ENCODE measurements around the gene GRHL1. TPM values are rescaled to one million over a fixed set of nuclear protein-coding genes. Genes with fewer than 3 reads are reported as not detected.

GRHL1 gene
- total RNA-seq, 1 donor from 2014 or later: 0.26 TPM

DNA sequence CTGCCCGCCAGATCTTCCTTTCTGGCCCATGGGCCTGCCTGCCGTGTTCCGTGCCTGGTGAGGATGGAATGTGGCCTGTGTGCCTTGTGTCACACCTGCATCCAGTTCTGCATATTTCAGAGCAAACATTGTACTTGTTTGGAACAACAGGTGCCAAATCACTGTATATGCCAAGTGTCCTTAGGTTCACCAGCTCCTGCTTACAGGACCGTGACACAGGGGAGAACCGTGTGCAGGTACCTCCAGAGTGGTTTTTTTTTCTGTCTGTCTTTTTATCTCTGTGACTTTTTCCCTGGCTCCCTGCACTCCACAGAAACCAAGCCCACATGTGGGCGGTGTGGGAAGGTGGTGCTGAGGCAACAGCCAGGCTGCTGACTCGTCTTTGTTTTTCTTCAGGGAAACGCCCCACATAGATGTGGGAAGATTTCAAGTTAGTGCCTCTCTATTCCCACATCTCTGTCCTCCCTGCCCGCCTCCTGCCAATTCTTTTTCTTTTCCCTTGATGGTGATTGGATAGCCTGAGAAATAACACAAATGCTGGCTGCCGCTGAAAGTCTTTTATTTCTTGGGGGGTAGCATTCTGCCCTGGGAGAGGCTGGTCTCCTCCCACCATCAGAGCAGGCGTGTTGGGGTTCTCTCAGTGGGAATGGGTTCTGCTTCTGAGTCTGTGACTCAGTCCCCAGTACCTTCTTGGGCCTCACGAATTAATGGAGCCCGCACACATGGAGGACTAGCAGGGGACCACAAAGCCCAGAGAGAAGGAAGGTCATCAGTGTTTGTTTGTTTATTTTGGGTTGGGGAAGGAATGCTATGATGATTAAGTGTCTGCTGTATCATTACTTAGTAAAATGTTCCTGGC lies 21.4 kb downstream of the GRHL1 start:
- DNase-seq (ENCODE audit: low read depth in 2 of 2): no peak

DNA sequence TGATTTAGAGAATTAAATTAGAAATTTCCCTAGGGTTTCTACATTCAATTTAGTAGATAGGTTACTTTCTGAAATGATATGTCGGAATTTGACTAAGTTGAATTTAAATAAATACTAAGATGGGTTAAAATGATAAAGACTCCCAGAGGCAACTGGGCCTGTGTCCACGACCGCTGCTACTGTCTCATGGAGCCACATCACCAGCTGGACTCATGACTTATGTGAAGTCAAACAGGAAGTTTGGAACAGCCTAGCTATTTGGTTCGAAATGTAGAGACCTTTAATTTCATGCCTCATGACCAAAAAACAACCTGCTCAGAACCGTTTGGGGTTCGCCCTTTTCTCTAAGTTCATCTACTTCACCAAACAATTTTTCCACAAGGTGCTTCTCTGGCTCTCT lies 22.2 kb downstream of the GRHL1 start:
- DNase-seq (ENCODE audit: low read depth in 2 of 2): no peak

DNA sequence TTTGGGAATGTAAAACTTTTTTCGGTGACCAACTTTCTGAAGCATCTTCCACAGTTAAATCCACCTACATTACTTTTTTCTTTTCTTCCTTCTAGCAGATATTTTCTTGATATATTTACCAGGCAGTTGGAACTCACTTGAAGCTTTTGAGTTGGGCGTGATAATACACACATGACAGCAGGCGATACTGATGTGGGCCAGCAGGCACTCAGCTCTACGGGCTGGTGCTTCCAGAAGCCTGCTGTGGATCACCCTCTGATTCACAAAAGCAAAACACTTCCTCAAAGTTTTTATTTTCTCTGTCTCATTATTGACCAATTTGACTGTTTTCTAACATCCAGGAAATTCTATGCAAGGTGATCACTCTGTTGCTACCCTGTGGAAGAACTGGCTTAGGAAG lies 22.9 kb downstream of the GRHL1 start:
- DNase-seq (ENCODE audit: low read depth in 2 of 2): peak in 1 of 2 donors; percentile 48

DNA sequence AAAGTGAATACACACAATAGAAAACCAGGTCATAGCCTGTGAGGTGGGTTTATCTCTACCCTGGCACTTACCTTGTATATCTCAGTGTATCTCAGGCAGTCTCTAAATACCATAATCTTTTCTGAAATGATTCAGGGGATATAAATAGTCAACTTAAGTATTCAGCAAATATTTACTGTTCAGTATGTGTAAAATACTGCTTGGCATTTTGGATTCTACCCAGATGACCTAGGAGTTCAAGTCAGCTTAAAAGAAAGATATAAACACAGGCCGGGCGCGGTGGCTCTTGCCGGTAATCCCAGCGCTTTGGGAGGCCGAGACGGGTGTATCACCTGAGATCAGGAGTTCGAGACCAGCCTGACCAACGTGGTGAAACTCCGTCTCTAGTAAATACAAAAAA lies 23.8 kb downstream of the GRHL1 start:
- no peak for DNase-seq (ENCODE audit: low read depth in 2 of 2)

DNA sequence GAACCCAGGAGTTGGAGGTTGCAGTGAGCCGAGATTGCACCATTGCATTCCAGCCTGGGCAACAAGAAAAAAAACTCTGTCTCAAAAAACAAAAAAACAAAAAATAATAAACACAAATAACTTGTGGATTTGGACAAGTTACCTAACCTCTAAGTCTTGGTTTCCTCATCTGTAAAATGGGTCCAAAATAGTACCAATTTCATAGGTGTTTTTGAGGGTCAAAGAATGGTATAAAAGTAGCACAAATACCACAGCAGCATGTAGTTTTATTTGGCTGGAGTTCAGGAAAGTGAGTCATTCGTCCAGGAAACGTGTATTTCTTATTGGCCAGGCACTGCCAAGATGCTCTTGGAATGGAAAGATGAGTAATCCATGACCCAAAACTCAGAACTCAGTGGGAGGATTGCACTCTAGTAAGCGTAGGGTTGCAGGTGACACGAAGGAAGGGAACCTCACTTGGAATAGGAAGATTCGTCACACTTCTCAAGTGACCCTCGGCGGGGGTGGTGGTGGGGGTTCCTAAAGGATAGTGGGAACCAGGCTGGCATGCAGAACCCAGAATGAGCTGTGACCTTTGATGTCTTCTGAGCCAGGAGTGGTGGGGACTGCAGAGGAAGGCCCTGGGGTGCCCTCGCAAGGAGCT lies 24.4 kb downstream of the GRHL1 start:
- peak; percentile 89 to 97 for DNase-seq (ENCODE audit: low read depth in 2 of 2)

DNA sequence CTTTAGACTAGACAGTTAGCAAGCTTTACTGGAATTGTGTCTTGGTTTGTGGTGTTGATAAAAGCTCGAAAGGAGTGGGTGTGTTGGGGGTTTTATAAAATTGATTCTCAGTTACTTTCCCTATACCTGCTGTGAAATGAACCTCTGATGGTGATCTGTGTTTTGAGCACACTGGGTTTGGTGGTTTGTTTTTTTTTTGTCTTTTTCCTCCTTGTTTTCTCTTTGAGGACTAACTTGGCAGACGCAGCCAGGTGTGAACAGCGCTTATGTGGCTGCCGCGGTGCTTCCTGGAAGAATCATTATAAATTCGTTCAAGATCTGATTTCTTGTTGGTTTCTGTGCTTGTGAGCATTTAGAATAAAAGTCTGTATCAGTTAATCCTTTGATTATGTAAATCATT lies 28.5 kb downstream of the GRHL1 start:
- no peak for DNase-seq (ENCODE audit: low read depth in 2 of 2)

DNA sequence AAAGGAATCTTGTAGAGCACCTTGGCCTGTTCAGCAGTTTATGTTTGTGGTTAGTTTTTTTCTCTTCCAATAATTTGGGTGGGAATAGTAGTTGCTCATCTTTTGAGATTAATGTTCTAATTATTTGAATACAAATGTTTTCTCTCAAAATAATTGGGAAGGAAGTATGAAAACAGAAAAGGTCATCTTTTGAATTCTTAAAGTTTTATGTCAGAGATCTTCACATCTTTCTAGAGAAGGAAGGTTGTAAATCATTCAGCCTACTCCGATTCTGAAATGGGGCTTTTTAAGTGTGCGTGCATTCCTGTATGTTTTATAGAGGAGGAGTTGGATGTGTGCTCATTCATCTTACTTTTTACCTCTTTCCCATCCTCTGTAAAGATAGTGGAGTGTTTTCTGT lies 29.0 kb downstream of the GRHL1 start:
- DNase-seq (ENCODE audit: low read depth in 2 of 2): no peak

DNA sequence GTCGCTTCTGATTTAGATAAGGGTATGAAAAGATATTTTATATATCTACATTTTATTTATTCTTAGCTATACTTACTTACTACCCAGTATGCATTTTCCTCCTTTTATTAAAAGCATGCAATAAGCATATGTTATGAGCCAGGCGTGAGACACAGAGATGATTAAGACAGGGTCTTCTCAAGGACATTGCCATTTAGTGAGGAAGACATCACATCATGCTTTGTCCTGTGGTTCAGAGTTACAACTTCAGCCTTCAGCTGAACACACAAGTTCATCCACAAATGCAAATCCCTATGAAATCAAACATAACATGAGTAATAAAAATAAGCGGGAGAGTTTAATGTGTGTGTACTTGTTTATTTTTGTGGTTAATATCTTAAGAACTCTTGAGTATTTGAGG lies 30.2 kb downstream of the GRHL1 start:
- DNase-seq (ENCODE audit: low read depth in 2 of 2): no peak

DNA sequence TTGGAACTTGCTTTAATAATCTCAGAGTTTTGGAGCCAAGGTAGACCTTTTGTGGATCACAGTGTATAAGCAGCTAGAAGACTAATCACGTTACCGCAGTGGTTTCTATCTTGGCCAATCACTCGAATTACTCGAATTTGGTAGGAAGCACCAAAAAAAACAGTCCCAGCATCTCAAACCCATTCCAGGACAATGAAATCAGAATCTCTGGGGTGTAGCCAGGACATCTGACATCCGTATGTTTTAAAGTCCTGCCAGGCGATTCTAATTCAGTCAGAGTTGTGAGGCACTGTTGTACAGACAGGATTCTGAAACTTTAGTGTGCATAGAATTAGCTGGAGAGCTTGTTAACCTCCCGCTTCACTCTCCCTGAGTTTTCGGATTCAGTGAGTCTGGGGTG lies 30.8 kb downstream of the GRHL1 start:
- DNase-seq (ENCODE audit: low read depth in 2 of 2): no peak

DNA sequence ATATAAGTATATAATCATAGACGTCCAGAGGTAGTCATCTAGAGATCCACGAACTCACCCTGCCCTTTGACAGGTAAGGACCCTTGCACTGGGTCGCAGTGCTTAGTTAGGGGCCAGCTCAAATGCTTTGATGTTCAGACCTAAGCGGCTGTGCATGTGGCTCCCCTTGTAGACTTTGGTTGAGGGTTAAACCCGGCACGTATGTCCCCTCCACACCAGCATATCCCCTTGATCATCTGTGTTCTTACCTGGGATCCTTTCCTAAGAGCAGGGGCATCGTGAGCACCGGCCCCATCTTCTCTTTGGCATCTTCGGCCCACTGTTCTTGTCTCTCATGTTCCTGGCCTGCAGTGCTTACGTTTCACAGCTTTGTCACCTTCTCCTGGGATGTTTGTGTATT lies 31.4 kb downstream of the GRHL1 start:
- no peak for DNase-seq (ENCODE audit: low read depth in 2 of 2)

DNA sequence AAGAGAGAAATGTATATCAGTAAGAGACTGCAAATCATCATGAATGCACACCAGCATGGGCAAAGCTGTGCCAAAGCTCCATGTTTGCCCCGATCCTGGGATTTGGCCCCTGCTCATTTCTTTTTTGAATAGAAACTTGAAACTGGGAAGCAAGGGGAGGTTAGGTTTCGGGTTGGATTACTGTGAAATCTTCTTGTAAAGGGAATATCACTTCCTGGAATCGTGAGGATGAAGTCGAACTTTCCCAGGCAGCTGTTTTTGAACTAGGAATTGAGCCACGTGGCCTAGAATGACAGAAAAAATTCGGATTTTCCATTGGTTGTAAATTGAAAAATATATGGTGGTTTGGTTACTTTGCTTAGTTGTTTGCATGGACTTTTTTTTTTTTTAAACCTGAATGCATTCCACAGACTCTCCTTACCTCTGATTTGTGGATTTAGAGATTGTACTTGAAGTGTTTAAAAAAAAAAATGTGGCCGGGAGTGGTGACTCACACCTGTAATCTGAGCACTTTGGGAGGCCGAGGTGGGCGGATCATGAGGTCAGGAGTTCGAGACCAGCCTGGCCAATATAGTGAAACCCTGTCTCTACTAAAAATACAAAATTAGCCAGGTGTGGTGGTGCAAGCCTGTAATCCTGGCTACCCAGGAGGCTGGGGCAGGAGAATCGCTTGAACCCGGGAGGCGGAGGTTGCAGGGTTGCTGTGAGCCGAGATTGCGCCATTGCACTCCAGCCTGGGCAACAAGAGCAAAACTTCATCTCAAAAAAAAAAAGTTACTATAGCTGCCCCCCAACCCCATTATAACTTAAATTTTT lies 32.1 kb downstream of the GRHL1 start:
- no peak for DNase-seq (ENCODE audit: low read depth in 2 of 2)

DNA sequence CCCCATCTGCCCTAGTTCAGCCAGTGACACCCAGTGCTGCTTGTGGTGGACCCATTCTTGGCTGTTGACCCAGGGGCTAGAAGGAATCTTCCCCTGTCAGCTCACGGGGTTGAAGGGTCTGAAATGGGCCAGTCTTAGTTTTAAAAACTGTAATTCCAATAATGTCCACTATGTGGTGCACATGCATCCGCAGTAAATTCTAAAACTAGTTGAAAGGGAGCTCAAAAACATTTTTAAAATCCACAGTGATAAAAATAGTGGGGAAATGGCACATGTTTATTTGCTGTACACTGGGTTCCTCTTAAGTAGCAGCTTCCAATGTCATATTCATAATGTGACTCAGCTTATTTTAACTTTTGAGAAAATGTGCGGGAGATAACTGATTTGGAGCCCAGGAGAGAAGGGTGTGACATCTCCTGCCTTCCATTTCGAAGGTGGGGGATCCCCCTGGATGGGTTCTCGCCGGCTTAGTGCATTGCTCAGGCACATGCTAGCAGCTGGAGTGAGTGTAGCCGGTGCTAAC lies 32.8 kb downstream of the GRHL1 start:
- DNase-seq (ENCODE audit: low read depth in 2 of 2): peak; percentile 45 to 60

DNA sequence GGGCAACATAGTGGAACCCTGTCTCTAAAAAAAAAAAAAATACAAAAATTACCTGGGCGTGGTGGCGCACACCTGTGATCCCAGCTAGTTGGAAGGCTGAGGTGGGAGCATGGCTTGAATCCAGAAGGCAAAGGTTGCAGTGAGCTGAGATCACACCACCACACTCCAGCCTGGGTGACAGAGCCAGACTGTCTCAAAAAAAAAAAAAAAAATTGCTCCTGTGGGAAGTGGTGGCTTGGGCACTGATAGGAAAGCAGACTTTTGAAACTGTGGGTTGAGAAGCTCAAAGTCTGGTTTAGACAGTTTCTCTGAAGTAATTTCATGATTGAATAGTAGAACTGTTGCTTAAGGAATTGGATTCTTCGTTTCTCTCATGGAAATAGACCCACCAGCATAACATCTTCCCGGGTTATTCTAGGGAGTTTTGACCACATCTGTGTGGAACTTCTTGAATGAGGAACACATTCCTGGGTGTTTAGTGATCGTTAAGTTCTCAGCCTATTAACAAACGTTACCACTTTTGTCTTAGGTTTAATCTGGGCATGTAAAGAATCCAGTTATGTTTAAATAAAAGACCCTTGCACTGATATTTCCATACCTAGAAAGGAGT lies 33.5 kb downstream of the GRHL1 start:
- no peak for DNase-seq (ENCODE audit: low read depth in 2 of 2)

DNA sequence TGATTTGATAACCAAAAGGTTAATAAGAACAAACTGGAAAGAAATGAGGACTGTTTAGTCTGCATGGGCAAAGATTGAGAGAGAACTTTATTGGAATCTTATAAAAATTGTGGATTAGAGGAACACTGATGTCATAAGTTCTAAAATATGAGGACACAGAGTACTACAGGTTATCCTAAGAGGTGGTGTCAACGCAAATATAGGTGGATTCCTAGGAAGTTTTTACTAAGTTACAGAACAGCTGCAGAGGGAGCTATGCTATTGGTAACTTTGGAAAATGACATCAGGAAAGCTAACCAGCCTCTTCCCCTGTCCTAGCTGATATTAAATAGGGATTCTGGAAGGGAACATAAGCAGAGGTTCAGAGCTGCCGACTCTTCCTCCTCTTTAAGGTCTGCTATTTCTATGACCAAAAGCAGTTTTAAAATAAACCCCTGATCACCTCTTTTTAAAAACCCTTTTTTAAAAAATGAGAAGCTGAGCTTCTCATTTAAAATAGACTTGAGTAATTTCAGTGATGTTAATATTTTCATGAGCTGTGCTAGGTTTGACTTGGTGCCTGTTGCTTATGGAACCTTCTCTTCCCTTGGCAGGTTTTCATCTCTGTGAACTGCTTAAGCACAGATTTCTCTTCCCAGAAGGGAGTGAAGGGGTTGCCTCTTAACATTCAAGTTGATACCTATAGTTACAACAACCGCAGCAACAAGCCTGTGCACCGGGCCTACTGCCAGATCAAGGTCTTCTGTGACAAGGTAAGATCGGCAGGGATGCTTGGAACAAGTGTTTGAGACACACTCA lies 34.2 kb downstream of the GRHL1 start:
- no peak for DNase-seq (ENCODE audit: low read depth in 2 of 2)

DNA sequence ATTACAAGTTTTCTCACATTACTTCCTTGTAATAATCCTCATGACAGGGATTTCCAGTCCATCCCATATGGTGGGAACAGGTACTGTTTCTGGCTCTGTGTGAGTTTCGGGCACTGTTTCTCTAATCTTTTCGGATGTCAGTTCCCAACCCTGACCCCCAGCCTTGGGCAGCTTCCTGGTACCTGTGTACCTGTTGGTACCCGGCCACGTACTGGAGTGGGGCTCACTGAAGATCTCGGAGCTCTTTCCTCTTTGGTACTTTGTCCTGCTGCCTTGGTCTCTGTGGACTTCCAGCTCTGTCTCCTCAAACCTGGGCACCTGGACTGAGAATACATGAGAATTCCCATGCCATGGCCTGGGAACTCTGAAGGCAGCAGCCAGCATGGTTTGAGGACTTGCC lies 36.8 kb downstream of the GRHL1 start:
- no peak for DNase-seq (ENCODE audit: low read depth in 2 of 2)

DNA sequence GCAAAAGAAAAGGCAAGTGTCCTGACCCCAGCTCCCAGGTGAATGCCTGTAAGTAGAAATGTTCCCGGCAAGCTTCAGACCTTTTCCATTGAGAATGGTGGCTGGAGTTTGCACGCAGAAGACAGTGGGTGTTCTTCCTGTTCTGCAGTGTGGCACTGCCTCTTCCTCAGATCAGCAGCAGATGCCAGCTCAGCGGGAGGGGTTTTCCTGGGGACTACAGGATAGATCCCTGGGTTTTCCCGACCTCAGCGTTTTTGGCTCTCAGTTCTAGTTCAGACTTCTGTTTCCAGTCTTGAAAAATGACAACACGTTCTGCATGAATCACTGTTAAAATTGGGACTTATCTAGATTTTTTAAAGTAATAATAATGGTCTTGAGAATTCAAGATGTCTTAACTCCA lies 39.2 kb downstream of the GRHL1 start:
- DNase-seq (ENCODE audit: low read depth in 2 of 2): peak in 1 of 2 donors; percentile 54

DNA sequence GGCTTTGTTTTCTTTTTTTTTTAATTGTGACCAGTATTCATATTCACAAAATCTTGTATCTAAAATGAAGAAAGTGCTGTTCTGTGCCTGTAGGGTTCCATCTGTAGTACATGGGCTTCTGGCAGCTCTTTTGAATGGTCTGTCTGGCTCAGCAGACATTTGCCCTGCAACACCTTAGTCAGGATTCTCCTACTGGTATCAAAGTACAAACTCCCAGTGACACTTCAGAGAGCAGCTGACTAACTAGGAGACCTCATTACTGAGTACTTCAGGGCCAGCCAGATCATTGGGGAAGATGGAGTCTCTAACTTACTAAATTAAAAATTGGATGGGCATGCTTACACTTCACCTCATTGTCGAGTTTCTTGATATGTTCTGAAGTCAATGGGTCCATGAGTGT lies 39.7 kb downstream of the GRHL1 start:
- DNase-seq (ENCODE audit: low read depth in 2 of 2): no peak

DNA sequence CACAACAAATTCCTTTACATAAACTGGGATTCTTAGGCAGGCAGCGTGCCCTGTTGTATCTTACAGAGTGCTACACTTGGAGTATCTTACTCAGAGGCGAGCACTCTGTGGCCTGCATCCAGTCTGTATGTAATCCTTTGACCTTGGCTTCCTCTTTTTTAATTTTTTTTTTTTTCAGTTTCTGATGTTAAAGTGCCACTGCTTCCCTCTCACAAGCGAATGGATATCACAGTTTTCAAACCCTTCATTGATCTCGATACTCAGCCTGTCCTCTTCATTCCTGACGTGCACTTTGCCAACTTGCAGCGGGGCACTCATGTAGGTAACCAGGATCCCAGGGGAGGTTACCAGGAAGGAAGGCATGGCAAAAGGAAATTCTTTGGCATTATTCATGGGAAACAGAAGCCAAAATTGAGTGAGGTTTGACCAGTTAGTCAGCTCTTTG lies 40.4 kb downstream of the GRHL1 start:
- peak; percentile 31 to 70 for DNase-seq (ENCODE audit: low read depth in 2 of 2)

DNA sequence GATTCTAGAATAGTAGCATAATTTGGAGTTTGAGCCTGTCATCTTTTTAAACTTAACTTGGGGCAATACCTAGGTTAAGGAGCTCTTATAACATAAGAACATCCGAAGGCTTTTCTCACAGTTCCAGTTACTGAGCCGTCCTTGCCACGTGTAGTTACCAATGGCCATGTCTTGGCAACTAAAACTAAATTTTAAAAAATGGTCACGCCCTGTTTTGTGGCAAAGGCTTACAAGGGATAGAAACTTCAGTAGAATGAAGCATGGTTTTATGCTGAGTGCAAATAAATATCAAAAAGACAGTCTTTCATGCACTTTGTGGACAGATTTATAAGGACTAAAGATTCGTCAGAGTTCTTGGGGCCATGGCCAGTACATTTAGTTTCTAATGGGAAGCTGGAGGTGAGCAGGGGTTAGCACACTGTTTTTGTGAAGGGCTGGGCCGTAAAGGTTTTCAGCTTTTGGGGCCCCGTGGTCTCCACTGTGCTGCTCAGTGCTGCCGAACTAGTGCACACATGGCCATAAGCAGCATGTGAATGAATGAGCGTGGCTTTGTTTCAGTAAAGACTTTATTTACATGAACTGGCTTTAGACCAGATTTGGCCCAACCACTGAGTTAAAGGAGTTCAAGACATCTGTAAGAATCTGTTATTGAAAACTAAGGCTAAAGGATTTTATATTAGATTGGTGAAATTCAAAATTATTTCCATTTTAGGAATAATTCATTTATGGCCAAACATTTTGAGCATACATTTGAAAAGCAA lies 41.1 kb downstream of the GRHL1 start:
- no peak for DNase-seq (ENCODE audit: low read depth in 2 of 2)

Data from dermis microvascular lymphatic vessel endothelial cell (primary cell).